Breast epithelium (tissue), 3 donors: ENCODE results near the gene STXBP5L.

ENCODE experiments used
- CTCF ChIP-seq, 3 donors: fragments of 450-650 bp; IDR thresholded peaks; one replicate each; pipeline ENCODE4 v1.5.1; 2016 to 2017; ENCODE audit warnings: antibody characterized with exemption in 3 of 3, mild to moderate bottlenecking in 3 of 3, moderate library complexity in 3 of 3
- POLR2A ChIP-seq: fragments of 450-650 bp; IDR thresholded peaks from one replicate; pipeline ENCODE4 v1.6.1; 2016; ENCODE audit warnings: antibody characterized with exemption, mild to moderate bottlenecking, moderate library complexity

GRCh38 chr3:121418182-121418581 is 510.2 kb downstream of the STXBP5L start:
- TF ChIP-seq CTCF (IDR thresholded peaks at IDR 0.05) (no peak), POLR2A (no peak)
